Measurements from ENCODE around the gene CCL26.

Gene CCL26, protein sequence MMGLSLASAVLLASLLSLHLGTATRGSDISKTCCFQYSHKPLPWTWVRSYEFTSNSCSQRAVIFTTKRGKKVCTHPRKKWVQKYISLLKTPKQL

DNA sequence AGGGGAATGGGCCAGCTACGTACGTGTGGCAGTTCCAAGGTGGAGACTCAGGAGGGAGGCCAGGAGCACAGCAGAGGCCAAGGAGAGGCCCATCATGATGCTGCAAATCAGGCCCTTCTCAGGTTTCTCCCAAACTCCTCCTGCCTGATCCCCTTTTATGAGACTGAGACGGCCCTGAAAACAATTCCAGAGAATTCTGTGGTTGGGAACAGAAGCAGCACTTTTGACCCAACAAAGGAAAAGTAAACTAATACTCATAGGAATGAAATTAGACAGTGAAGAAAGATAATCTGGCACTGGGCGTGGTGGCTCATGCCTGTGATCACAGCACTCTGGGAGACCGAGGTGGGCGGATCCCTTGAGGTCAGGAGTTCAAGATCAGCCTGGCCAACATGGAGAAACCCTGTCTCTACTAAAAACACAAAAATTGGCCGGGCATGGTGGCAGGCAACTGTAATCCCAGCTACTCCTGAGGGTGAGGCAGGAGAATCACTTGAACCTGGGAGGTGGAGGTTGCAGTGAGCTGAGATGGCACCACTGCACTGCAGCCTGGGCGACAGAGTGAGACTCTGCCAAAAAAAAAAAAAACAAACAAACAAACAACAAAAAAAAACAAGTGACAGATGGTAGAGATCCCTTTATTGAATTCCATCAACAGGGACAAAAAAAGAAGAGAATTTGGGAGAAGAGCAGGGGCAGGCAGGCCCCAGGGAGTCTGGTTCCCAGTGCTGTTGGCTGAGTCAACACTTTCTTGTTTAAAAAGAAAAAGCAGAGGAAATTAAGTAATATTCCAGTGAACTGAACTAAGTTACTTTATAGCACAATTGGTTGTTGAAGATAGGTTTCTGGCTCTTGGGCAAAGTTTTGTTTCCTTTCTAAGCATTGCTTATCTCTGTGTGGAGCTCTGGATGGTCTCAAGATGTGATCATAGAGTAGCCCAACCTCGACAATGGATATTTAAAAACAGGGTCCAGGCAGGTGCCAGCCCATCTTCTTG is at the start of gene CCL26:
Gene CCL26, minus strand, starts transcription at position 131 of the 997 bp plus-strand sequence. Its CDS starts 35 bp downstream, at position 96.
- no peak for DNase-seq (ENCODE audit: low read depth in 2 of 2, low spot score in 1 of 2)

DNA sequence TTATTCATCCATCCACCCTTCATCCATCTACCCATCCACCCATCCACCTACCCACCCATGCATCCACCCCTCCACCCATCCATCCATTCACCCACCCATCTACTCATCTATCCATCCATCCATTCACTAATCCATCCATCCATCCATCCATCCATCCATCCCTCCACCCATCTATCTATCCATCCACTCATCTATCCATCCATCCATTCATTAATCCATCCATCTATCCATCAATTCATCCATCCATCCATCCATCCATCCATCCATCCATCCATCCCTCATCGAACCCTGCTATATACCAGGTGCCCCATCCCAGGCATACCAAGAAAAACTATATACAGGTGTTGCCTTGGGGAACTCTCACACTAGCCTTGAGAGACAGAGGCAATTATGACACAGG is 48.7 kb upstream of the CCL26 start:
- no peak for DNase-seq (ENCODE audit: low read depth in 2 of 2, low spot score in 1 of 2)

DNA sequence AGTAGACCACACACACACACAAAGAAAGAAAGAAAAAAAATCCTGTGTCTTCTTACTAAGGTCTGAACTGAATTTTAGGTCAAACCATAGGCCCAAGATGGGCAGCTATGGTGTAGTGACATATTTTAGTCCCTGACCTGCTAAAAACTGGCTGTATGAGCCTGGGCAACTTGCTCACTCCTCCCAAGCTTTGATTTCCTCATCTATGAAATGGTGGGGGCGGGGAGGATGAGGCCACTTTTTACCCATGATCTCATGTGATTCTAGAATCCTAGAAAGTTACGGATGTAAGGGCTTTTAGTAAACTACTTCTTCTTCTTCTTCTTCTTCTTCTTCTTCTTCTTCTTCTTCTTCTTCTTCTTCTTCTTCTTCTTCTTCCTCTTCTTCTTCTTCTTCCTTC is 47.7 kb upstream of the CCL26 start:
- no peak for DNase-seq (ENCODE audit: low read depth in 2 of 2, low spot score in 1 of 2)

DNA sequence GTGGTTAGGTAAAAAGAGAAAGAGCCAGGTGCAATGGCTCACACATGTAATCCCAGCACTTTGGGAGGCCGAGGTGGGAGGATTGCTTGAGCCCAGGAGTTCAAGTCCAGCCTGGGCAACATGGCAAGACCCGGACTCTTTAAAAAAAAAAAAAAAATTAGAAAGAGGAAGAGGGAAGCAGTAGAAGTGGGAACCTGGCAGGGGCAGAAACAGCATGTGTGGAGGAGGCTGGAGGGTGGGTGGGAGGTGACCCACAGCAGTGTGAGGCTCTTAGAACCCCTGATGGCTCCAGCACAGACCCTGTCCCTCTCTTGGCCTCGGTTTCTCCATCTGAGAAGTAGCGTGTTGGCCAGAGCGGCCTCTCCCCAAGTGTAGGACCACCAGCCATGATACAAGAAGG is 46.5 kb upstream of the CCL26 start:
- no peak for DNase-seq (ENCODE audit: low read depth in 2 of 2, low spot score in 1 of 2)

DNA sequence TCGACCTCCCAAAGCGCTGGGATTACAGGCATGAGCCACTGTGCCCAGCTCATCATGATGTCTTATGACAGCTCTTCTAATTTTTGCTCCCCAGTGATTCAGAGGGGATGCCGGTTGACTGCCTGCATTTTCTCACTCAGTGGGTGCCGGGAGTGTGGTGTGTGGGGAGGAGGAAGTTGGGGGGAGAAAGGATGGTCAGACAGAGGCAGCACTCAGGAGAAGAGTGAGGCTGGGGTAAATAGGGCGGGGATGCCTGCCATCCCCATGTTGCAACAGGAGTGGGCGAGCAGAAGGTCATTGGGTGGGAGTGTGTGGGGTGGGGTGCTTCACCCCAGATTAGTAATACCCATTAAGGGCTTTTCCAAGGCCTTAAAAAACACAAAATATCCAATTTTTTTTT is 45.1 kb upstream of the CCL26 start:
- DNase-seq (ENCODE audit: low read depth in 2 of 2, low spot score in 1 of 2), result no peak

DNA sequence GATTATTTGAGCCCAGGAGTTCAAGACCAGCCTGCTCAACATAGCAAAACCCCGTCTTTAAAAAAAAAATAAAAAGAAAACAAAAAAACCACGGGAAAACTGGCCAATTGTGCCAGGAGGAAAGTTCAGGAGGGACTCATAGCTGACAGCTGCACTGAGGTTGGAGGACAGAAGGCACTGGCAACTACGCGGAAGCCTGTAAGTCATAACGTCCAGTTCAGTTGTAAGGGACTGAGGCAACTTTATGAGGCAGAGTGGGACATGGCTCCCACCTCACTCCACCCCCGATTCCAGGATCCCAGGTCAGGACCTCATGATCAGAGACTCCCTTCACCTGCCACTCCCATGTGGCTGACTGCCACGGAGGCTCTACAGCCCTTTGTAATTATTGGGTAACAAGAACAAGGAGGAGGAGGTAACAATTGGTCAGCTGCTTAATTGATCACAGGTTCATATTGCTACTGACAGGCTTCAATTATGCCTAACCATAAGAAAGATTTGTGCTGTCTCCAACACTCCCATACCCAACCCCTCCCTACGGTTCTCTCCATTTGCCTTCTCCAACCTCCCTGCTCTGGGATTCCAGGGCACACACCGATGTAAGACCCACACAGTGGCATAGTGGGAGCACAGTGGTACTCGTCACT is 43.5 kb upstream of the CCL26 start:
- DNase-seq (ENCODE audit: low read depth in 2 of 2, low spot score in 1 of 2), result no peak

DNA sequence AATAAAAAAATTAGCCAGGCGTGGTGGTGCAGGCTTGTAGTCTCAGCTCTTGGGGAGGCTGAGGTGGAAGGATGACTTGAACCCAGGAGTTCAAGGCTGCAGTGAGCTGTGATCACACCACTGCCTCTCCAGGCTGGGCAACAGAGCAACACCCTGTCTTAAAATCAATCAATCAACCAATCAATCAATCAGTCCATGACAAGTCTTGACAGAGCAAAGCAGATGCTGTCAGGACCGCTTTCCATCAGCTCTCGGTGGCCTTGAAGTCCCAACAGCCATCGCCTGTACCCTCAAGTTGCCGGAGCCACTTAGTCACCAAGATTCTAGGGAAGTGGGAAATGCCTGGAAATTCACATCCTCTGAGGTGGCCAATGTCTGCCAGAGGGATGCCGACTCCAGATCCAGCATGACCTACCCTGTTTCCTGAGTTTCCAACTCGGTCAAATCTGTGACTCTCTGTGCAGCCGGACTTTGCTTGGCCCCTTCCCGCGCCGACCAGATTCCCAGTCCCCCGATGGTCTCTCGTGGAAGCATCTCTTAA is 42.5 kb upstream of the CCL26 start:
- DNase-seq (ENCODE audit: low read depth in 2 of 2, low spot score in 1 of 2), result no peak

DNA sequence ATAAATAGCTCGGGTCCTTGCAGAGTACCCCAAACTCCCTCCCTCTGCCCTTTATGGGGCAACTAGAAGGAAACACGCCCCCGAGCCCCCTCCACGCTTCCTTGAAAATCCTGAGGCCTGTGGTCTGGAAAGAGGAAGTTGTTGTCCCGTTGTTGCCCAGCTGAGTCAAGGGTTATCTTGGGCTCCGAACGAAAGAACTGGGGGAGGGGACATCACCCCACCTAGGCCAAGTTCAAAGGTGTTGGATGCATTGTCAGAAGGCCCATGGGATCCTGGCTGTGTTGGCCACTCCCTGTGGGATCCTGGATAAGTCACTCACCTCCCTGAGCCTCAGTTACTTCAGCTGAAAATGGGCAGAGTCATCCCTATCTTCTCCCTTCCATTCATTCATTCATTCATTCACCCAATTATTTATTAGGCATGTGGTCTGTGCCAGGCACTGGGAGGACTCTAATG is 41.8 kb upstream of the CCL26 start, which contains the start of gene CCL24:
Gene CCL24, minus strand, starts transcription at position 26 of the 456 bp plus-strand sequence. CDS start 91 bp downstream, outside the sequence.
- no peak for DNase-seq (ENCODE audit: low read depth in 2 of 2, low spot score in 1 of 2)

DNA sequence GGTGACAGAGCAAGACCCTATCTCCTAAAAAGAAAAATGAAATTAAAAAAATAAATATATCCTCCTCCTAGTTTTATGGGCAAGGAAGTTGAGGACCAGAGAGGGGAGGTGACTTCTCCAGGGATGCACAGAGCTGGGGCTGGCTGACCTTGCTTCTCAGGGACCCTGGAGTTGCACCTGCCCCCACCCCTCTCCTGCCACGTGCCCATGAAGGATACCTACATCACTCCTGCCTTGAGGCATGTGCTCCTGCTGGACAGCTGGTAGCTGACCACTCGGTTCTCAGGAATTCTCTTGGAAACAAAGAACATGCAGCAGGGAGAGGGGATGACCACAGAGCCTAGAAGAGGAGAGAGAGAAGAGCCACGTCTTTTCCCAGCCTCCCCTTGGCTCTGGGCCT is 41.1 kb upstream of the CCL26 start:
- no peak for DNase-seq (ENCODE audit: low read depth in 2 of 2, low spot score in 1 of 2)

DNA sequence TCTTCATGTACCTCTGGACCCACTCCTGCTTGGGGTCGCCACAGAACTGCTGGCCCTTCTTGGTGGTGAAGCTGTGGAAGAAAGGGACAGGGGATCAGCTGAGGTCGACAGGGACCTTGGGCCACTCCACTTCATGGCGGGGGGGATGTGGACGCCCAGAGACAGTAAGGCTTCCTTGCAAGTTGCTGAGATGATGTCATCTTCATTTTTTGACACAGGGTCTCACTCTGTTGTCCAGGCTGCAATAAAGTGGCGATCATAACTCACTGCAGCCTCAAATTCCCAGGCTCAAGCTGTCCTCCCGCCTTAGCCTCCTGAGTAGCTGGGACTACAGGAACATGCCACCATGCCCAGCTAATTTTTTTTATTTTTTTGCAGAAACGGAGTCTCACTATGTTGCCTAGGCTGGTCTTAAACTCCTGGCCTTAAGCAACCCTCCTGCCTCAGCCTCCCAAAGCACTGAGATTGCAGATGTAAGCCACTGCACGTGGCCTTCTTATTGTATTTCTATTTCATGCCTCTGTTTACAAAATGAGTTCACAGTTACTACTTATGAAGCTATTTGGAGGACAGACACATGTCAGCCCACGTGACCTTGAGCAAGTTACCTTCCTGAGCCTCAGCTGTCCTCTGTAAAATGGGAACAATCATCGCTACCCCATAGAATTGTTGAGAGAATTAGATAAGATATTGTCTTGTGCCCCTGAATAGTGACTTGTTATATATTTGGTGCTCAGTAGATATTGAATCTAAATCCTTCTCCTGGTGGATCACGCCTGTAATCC is 40.1 kb upstream of the CCL26 start:
- DNase-seq (ENCODE audit: low read depth in 2 of 2, low spot score in 1 of 2), result no peak

DNA sequence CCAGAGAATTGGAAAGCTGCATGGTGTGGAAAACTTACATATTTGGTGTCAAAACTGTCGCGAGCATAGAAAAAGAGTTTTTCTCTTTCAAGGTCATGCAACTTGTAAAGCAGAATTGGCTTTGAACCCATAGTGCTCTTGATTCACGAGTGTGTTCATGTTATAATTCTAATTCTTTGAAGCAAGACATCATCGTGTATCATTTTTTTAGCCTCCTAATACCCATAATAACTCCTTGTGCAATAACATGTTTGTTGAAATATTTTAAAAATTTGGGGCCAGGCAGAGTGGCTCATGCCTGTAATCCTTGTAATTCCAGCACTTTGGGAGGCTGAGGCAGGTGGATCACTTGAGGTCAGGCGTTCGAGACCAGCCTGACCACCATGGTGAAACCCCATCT is 37.4 kb upstream of the CCL26 start:
- DNase-seq (ENCODE audit: low read depth in 2 of 2, low spot score in 1 of 2), result no peak

DNA sequence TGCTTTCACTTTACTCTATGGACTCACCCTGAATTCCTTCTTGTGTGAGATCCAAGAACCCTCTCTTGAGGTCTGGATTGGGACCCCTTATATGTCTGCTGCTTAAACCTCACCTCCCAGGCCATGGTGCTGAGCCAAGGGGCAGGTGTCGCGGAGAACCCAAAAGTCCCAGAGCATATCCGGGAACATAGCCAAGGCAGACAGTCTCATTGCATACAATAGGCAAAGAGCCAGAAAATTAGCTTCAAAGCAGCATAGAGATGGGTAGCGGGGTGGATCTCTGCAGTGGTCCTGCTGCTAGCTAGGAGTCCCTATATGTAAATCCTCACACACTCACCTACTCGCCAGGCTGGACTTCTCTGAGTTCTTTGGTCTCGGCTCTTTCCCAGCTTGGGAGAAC is 36.1 kb upstream of the CCL26 start:
- DNase-seq (ENCODE audit: low read depth in 2 of 2, low spot score in 1 of 2), result no peak

DNA sequence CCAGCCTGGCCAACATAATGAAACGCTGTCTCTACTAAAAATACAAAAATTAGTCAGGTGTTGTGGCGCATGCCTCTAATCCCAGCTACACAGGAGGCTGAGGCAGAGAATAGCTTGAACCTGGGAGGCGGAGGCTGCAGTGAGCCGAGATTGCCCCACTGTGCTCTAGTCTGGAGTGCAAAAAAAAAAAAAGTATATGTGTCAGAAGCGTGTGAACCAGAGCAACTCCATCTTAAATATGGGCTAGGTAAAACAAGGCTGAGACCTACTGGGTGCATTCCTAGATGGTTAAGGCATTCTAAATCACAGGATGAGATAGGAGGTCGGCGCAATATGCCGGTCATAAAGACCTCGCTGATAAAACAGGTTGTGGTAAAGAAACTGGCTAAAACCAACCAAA is 35.4 kb upstream of the CCL26 start:
- no peak for DNase-seq (ENCODE audit: low read depth in 2 of 2, low spot score in 1 of 2)

DNA sequence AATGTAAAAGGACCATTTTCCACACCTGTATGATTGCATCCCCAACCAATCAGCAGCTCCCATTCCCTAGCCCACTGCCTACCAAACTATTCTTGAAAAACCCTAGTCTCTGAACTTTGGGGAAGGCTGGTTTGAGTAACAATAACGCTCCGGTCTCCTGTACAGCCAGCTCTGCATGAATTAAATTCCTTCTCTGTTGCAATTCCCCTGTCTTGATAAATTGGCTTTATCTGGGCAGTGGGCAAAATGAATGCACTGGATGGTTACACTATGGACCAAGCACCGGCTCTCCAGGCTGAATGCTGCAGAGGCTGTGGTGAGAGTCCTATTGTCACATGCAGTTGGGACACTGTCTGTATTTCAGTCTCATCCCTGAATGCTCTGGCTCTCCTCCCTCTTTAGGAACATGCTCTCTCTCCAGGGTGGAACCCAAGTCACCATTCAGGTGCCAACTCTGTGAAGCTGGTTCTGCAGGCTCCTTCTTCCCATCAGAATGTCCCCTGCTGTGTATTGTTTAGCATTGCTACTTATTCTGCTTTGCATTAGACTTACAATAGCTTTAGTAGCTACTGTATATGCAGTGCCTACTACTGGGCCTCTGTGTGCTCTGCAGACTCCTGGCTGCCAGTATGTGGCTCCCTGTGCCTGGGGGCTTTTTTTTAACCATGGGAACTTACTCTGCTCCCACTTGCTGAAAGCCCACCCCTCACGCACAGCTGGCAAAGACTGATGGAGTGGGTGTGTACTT is 34.7 kb upstream of the CCL26 start:
- DNase-seq (ENCODE audit: low read depth in 2 of 2, low spot score in 1 of 2), result no peak

DNA sequence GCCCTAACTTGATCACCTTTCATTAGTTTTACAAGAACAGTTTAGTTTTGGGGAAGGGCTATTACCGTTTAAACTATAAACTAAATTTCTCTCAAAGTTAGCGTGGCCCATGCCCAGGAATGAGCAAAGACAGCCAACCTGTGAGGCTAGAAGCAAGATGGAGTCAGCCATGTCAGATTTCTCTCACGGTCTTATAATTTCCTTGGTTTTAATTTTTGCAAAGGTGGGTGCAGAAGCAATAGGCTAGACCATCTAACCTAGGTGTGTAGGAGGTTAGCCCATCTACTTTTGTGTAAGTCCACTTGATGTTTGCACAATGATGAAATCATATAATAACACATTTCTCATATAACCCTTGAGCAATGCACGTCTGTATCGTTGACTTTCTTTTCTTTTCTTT is 32.7 kb upstream of the CCL26 start:
- DNase-seq (ENCODE audit: low read depth in 2 of 2, low spot score in 1 of 2), result no peak

DNA sequence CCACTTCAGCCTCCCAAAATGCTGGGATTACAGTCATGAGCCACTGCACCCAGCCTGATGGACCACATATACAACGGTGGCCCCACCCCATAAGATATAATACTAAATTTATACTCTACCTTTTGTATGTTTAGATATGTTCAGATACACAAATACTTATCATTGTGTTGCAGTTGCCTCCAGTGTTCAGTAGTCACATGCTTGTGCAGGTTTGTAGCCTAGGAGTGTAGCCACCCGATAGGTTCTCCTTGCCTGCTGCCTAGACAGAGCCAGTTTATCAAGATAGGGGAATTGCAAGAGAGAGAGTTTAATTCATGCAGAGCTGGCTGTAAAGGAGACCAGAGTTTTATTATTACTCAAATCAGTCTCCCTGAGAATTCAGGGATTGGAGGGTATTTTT is 32.0 kb upstream of the CCL26 start:
- no peak for DNase-seq (ENCODE audit: low read depth in 2 of 2, low spot score in 1 of 2)

DNA sequence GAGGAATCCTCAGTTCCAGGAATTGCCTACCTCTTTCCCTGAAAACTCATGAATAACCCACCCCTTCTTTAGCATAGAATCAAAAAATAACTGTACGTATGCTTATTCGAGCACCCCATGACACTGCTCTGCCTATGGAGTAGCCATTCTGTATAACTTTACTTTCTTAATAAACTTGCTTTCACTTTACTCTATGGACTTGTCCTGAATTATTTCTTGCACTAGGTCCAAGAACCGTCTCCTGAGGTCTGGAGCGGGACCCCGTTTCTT is 30.5 kb upstream of the CCL26 start:
- DNase-seq (ENCODE audit: low read depth in 2 of 2, low spot score in 1 of 2), result no peak

DNA sequence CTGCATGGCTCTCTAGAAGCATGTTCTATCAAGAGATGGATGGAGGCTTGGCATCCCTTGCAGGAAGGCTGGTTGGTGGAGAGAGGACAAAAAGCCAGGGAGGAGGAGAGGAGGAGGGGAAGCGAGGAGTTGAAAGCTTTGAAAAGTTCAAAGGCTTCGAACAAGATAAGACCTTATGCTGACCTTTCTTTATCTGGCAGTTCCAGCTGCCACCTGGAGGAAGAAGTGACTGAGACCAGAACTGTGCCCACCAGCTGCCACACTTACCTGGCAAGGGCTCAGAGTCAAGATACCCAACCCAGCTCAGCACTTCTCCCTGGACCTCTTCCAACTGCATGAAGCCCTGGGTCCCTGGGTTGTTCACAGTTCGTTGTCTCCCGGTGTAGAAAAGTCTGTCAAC is 26.8 kb upstream of the CCL26 start:
- no peak for DNase-seq (ENCODE audit: low read depth in 2 of 2, low spot score in 1 of 2)

DNA sequence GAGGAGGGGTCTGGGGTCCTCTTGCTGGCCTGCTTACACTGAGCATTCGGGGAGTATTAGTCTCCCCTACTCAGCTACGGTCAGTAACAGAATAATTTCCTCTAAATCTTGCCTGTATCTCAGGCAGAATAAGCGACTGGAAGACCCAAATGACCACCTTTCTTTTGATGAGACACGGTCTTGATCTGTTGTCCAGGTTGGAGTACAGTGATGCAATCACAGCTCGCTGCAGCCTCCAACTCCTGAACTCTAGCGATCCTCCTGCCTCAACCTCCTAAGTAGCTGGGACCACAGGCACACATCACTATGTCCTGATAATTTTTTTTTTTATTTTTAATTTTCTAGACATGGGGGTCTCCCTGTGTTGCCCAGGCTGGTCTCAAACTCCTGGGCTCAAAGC is 24.4 kb upstream of the CCL26 start:
- DNase-seq (ENCODE audit: low read depth in 2 of 2, low spot score in 1 of 2), result no peak

DNA sequence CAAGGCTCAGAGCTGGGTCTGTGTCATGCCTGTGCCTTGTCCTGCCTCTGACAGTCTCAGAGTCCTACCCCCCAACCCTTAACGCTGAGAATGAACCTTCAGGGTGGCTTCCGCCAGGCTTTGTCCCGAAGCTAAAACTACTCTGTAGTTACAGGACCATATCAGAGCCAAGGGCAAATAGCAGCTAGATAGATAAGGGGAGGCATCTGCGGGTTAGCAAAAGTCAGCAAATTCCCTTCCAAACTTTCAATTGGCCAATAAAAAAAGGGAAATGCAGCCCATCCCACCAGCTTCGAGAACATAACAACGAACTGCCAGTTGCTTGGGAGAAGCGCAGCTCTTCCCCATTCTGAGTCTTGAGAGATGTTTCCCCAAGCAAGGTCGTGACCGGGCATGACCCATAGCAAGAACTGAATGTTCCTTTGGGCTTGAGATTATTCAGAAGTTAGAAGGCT is 23.8 kb upstream of the CCL26 start:
- DNase-seq (ENCODE audit: low read depth in 2 of 2, low spot score in 1 of 2), result no peak

Data from stimulated activated CD8-positive, alpha-beta memory T cell treated with anti-CD3 and anti-CD28 coated beads, Interleukin-4, amount 100 ng/mL, for 4 hours (primary cell).